ENCODE results near the gene CBY2.

GRCh38 chr13:45670189-45670885, 31.8 kb upstream of the CBY2 start:
- TF ChIP-seq POLR2A (IDR thresholded peaks at IDR 0.05) (no peak), CTCF (IDR thresholded peaks at IDR 0.05) (no peak)
